K562 (cell line): Measurements from ENCODE around the gene FAM234B. TPM values are rescaled to one million over a fixed set of nuclear protein-coding genes. Genes with fewer than 3 reads are reported as not detected.

Experiments
- BCL6 ChIP-seq: fragments of 250-450 bp; sonication (Bioruptor Pico); IDR thresholded peaks from 2 replicates; pipeline ENCODE4 v1.4.0; 2020
- CBFA2T2 ChIP-seq: fragments of 450-650 bp; conservative IDR thresholded peaks from 2 replicates; pipeline ENCODE4 v1.6.1; 2017; ENCODE audit warnings: mild to moderate bottlenecking
- CEBPZ ChIP-seq: fragments of 150-350 bp; IDR thresholded peaks from 2 replicates; pipeline ENCODE4 v1.6.1; 2014; ENCODE audit warnings: low read depth, mild to moderate bottlenecking, low read length, borderline replicate concordance
- DIDO1 ChIP-seq: fragments of 450-650 bp; IDR thresholded peaks from 2 replicates; pipeline ENCODE4 v1.6.1; 2016; ENCODE audit warnings: low read depth, missing biosample characterization, missing genetic modification characterization
- ETV6 ChIP-seq, 3 experiments: fragments of 150-350 bp in 1 of 3; sonication (generic) in 1 of 3; formaldehyde crosslinking in 1 of 3; IDR thresholded peaks; 2 replicates each; pipeline versions ENCODE4 v1.6.1 to v1.8.0; 2014 to 2022; ENCODE audit warnings: borderline replicate concordance in 2 of 3, low read depth in 2 of 3, antibody characterized with exemption in 1 of 3, low read length in 1 of 3, mild to moderate bottlenecking in 1 of 3, missing genetic modification reagents in 1 of 3
- FOXA3 ChIP-seq, 2 experiments: fragments of 450-650 bp in 1 of 2; sonication (generic) in 1 of 2; formaldehyde crosslinking; IDR thresholded peaks in 1 of 2; conservative IDR thresholded peaks in 1 of 2; 2 replicates each; pipeline versions ENCODE4 v1.4.0 to v1.8.0; 2020 to 2022; ENCODE audit warnings: mild to moderate bottlenecking in 2 of 2, missing genetic modification reagents in 1 of 2
- HDAC6 ChIP-seq: IDR thresholded peaks from 2 replicates; pipeline ENCODE4 v1.6.1; 2012; ENCODE audit warnings: low read depth, mild to moderate bottlenecking, control low read depth, inconsistent platforms, low read length, moderate library complexity
- HDAC8 ChIP-seq: fragments of 450-650 bp; IDR thresholded peaks from 2 replicates; pipeline ENCODE4 v1.6.1; 2016; ENCODE audit warnings: mild to moderate bottlenecking, missing genetic modification characterization, moderate library complexity, missing compliant biosample characterization
- MYNN ChIP-seq, 2 experiments: sonication (generic); formaldehyde crosslinking in 1 of 2; IDR thresholded peaks; 2 replicates each; pipeline versions ENCODE4 v1.5.0 to v1.6.1; 2016 to 2020; ENCODE audit warnings: antibody characterized with exemption in 1 of 2, missing genetic modification reagents in 1 of 2
- NRF1 ChIP-seq, 2 experiments: fragments of 450-650 bp; IDR thresholded peaks in 1 of 2; conservative IDR thresholded peaks in 1 of 2; 2 replicates each; pipeline ENCODE4 v1.6.1; 2014; ENCODE audit warnings: mild to moderate bottlenecking in 2 of 2
- POLR2A ChIP-seq: fragments of 450-650 bp; conservative IDR thresholded peaks from 2 replicates; pipeline ENCODE4 v1.6.1; 2016
- RCOR1 ChIP-seq, 2 experiments: IDR thresholded peaks; 2 replicates each; pipeline ENCODE4 v1.6.1; 2012; ENCODE audit warnings: low read depth in 2 of 2, low read length in 2 of 2, borderline replicate concordance in 1 of 2, improper control_type of control experiment in 1 of 2
- U2AF1 ChIP-seq: fragments of 200-400 bp; formaldehyde crosslinking; optimal IDR thresholded peaks from 2 replicates; pipeline ENCODE3; 2017; ENCODE audit warnings: mild to moderate bottlenecking, low read depth, low read length, moderate library complexity
- VEZF1 ChIP-seq: fragments of 200-800 bp; sonication (Bioruptor generic); IDR thresholded peaks from 2 replicates; pipeline ENCODE4 v1.6.1; 2017; ENCODE audit warnings: missing genetic modification characterization, missing compliant biosample characterization
- ZNF174 ChIP-seq: fragments of 250-450 bp; sonication (Bioruptor Pico); IDR thresholded peaks from 2 replicates; pipeline ENCODE4 v1.4.0; 2020; ENCODE audit warnings: mild to moderate bottlenecking
- ZNF212 ChIP-seq: fragments of 450-650 bp; formaldehyde crosslinking; IDR thresholded peaks from 2 replicates; pipeline ENCODE4 v1.4.0; 2020; ENCODE audit warnings: mild to moderate bottlenecking
- ZNF431 ChIP-seq: sonication (generic); formaldehyde crosslinking; IDR thresholded peaks from 2 replicates; pipeline ENCODE4 v1.8.0; 2022; ENCODE audit warnings: mild to moderate bottlenecking, missing genetic modification reagents
- ZNF592 ChIP-seq: fragments of 450-650 bp; IDR thresholded peaks from 2 replicates; pipeline ENCODE4 v1.6.1; 2017; ENCODE audit warnings: antibody characterized with exemption, mild to moderate bottlenecking
- polyA plus RNA-seq, 8 experiments: library from polyadenylated mRNA; depleted of rRNA in 4 of 8; stranded (reverse) in 5 of 8; unstranded in 3 of 8; fragments of >200 nt; fragmentation: Nextera tagmentation in 2 of 8; fragmentation: Illumina TruSeq in 1 of 8; extraction: Ambion mirVana in 2 of 8; extraction: Trizol in 1 of 8; gene quantifications; 2 replicates each; pipeline versions ENCODE4 v1.2.1 to v1.2.3, GENCODE V29; 2011 to 2014; ENCODE audit warnings: inconsistent platforms in 1 of 8, missing spikeins in 1 of 8
- total RNA-seq, 7 experiments: library from RNA; depleted of rRNA in 6 of 7; stranded (reverse); fragments of >200 nt in 6 of 7; fragmentation: Illumina TruSeq in 2 of 7; extraction: Trizol in 2 of 7; gene quantifications; 2 replicates each; pipeline versions ENCODE4 v1.2.1 to v1.2.3, GENCODE V29; 2011 to 2021; ENCODE audit warnings: low replicate concordance in 1 of 7

Gene FAM234B
- total and polyA plus RNA-seq, 9 of the 15 experiments (the other 6 are each of a cell fraction or from before 2014, with no cell fraction given), result 1.00 to 4.3 (median 2.0) TPM

GRCh38 chr12:13100882-13101769 is 56.9 kb downstream of the FAM234B start (continued):
- TF ChIP-seq ZNF592 (no peak), NRF1 (conservative IDR thresholded peaks at IDR 0.05 in 1 of 2, IDR thresholded peaks at IDR 0.05 in 1 of 2) (peak; percentile 44 to 58), DIDO1 (tag) (no peak), ZNF431 (no peak), MYNN (IDR thresholded peaks at IDR 0.05) (peak; percentile 98), MYNN (CRISPR knock-in tag; IDR thresholded peaks at IDR 0.05) (peak; percentile 87), CEBPZ (no peak), VEZF1 (CRISPR knock-in tag) (peak; percentile 50), BCL6 (no peak), HDAC6 (no peak), ZNF174 (CRISPR knock-in tag) (no peak), ZNF212 (CRISPR knock-in tag) (no peak), U2AF1 (no peak), ETV6 (IDR thresholded peaks at IDR 0.05; ENCODE audit: borderline replicate concordance in 1 of 2, low read depth in 2 of 2, low read length in 1 of 2) (no peak), ETV6 (CRISPR knock-in tag; IDR thresholded peaks at IDR 0.05; ENCODE audit: borderline replicate concordance) (no peak), CBFA2T2 (no peak), FOXA3 (CRISPR knock-in tag; conservative IDR thresholded peaks at IDR 0.05 in 1 of 2, IDR thresholded peaks at IDR 0.05 in 1 of 2) (no peak), HDAC8 (tag) (no peak), POLR2A (no peak), RCOR1 (IDR thresholded peaks at IDR 0.05; ENCODE audit: borderline replicate concordance in 1 of 2, low read depth in 2 of 2, low read length in 2 of 2) (no peak)
